Astrocyte (in vitro differentiated cells and primary cell): ENCODE data around the gene CBARP.

Experiments used
- EZH2 ChIP-seq: IDR thresholded peaks from 2 replicates; pipeline ENCODE4 v1.6.1; 2012; ENCODE audit warnings: mild to moderate bottlenecking, low read length, inconsistent platforms; ENCODE audit not compliant: insufficient read depth
- TF ChIP-seq, protein P1 (sequence below): IDR thresholded peaks from 2 replicates; pipeline ENCODE4 v1.5.1; 2011; ENCODE audit warnings: low read depth, mild to moderate bottlenecking, inconsistent platforms, low read length, moderate library complexity; ENCODE audit not compliant: insufficient read depth

DNA sequence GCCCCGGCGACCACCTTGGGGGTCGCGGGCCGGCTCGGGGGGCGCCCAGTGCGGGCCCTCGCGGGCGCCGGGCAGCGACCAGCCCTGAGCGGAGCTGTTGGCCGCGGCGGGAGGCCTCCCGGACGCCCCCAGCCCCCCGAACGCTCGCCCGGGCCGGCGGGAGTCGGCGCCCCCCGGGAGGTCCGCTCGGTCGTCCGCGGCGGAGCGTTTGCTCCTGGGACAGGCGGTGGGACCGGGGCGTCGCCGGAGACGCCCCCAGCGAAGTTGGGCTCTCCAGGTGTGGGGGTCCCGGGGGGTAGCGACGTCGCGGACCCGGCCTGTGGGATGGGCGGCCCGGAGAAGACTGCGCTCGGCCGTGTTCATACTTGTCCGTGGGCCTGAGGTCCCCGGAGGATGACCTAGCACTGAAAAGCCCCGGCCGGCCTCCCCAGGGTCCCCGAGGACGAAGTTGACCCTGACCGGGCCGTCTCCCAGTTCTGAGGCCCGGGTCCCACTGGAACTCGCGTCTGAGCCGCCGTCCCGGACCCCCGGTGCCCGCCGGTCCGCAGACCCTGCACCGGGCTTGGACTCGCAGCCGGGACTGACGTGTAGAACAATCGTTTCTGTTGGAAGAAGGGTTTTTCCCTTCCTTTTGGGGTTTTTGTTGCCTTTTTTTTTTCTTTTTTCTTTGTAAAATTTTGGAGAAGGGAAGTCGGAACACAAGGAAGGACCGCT is 31.5 kb downstream of the CBARP start:
- TF ChIP-seq, protein P1, sequence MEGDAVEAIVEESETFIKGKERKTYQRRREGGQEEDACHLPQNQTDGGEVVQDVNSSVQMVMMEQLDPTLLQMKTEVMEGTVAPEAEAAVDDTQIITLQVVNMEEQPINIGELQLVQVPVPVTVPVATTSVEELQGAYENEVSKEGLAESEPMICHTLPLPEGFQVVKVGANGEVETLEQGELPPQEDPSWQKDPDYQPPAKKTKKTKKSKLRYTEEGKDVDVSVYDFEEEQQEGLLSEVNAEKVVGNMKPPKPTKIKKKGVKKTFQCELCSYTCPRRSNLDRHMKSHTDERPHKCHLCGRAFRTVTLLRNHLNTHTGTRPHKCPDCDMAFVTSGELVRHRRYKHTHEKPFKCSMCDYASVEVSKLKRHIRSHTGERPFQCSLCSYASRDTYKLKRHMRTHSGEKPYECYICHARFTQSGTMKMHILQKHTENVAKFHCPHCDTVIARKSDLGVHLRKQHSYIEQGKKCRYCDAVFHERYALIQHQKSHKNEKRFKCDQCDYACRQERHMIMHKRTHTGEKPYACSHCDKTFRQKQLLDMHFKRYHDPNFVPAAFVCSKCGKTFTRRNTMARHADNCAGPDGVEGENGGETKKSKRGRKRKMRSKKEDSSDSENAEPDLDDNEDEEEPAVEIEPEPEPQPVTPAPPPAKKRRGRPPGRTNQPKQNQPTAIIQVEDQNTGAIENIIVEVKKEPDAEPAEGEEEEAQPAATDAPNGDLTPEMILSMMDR = no peak
- no peak for TF ChIP-seq EZH2
